ENCODE measurements around the gene OSBPL9. TPM values are rescaled to one million over a fixed set of nuclear protein-coding genes. Genes with fewer than 3 reads are reported as not detected.

OSBPL9 gene
- total and polyA plus RNA-seq, 2 donors (not counting 1 experiment from before 2014, with no cell fraction given), result 23.1 to 59.6 TPM

- Histone ChIP-seq H3K4me2 (replicated peaks; ENCODE audit: low read depth, low read length, poor library complexity, severe bottlenecking) (no peak overlapping the region), H2AFZ (ENCODE audit: insufficient read depth, low read depth, low read length, poor library complexity, severe bottlenecking) (no peak overlapping the region), H3K79me2 (ENCODE audit: control insufficient read depth, insufficient read depth, low read length) (no peaks in the 10 kb centered on the region), H3K27ac (ENCODE audit: low read length in 2 of 2) (no peak overlapping the region), H3K9me3 (ENCODE audit: control extremely low read depth in 1 of 3, control insufficient read depth in 2 of 3, insufficient read depth in 1 of 3, low read length in 2 of 3) (no peaks in the 10 kb centered on the region), H3K27me3 (replicated peaks in 1 of 4; ENCODE audit: control extremely low read depth in 1 of 4, control insufficient read depth in 3 of 4, insufficient read depth in 4 of 4, low read length in 3 of 4) (no peaks in the 10 kb centered on the region), H3K36me3 (replicated peaks in 1 of 2; ENCODE audit: control extremely low read depth in 1 of 2, control insufficient read depth in 1 of 2, extremely low read depth in 1 of 2, insufficient read depth in 2 of 2, low read length in 1 of 2) (peaks cover 18 to 91% of the 10 kb centered on the region in 2 experiments), H3K4me1 (ENCODE audit: control insufficient read depth in 2 of 2, insufficient read depth in 2 of 2, low read length in 2 of 2) (no peaks in the 10 kb centered on the region), H3K9ac (ENCODE audit: low read length) (no peak overlapping the region), H3K4me3 (ENCODE audit: control extremely low read depth in 1 of 5, extremely low read depth in 1 of 5, insufficient read depth in 1 of 5, low read depth in 2 of 5, low read length in 4 of 5) (no peak overlapping the region), H4K20me1 (ENCODE audit: control insufficient read depth, insufficient read depth, low read length, poor library complexity, severe bottlenecking) (no peaks in the 10 kb centered on the region)
- CTCF ChIA-PET, result no interaction called here
- DNase-seq, result no peak
- no peak for ATAC-seq (ENCODE audit: low read depth)
- intact Hi-C loops (cut with micrococcal nuclease), result no loop called here
- 96% methylated on average over 3 of the region's 4 CpGs for WGBS (ENCODE audit: insufficient coverage)
- no peak for TF ChIP-seq EZH2 (IDR thresholded peaks at IDR 0.05; ENCODE audit: borderline replicate concordance, insufficient read depth, low read depth, low read length, poor library complexity, severe bottlenecking)
- TF ChIP-seq CTCF (IDR thresholded peaks at IDR 0.05), result no peak
- H3K27ac Mint-ChIP-seq, result no peak overlapping the region
- no peaks in the 10 kb centered on the region for H3K27me3 Mint-ChIP-seq
- no peaks in the 10 kb centered on the region for H3K9me3 Mint-ChIP-seq (ENCODE audit: insufficient read depth)
- no peaks in the 10 kb centered on the region for H3K4me1 Mint-ChIP-seq
- H3K4me3 Mint-ChIP-seq, result no peak overlapping the region
- POLR2A ChIA-PET, result no interaction called here
Measured at GRCh38 chr1:51784997-51785421, 168.1 kb downstream of the OSBPL9 start.

- H3K9me3 ChIP-seq (ENCODE audit: control extremely low read depth in 1 of 3, control insufficient read depth in 2 of 3, insufficient read depth in 1 of 3, low read length in 2 of 3), result no peaks in the 10 kb centered on the region
- ChIA-PET POLR2A (no interaction called here), CTCF (no interaction called here)
- no CpG with 5 or more reads among the region's 2 CpGs for WGBS (ENCODE audit: insufficient coverage)
- no peaks in the 10 kb centered on the region for H3K4me1 ChIP-seq (ENCODE audit: control insufficient read depth in 2 of 2, insufficient read depth in 2 of 2, low read length in 2 of 2)
- H3K27me3 Mint-ChIP-seq, result no peaks in the 10 kb centered on the region
- no peaks in the 10 kb centered on the region for H3K9me3 Mint-ChIP-seq (ENCODE audit: insufficient read depth)
- no peak overlapping the region for H3K27ac Mint-ChIP-seq
- H3K4me2 ChIP-seq (replicated peaks; ENCODE audit: low read depth, low read length, poor library complexity, severe bottlenecking), result no peak overlapping the region
- no peaks in the 10 kb centered on the region for H3K4me1 Mint-ChIP-seq
- H3K27ac ChIP-seq (ENCODE audit: low read length in 2 of 2), result no peak overlapping the region
- no peaks in the 10 kb centered on the region for H3K27me3 ChIP-seq (replicated peaks in 1 of 4; ENCODE audit: control extremely low read depth in 1 of 4, control insufficient read depth in 3 of 4, insufficient read depth in 4 of 4, low read length in 3 of 4)
- H3K9ac ChIP-seq (ENCODE audit: low read length), result no peak overlapping the region
- ATAC-seq (ENCODE audit: low read depth) (no peak), DNase-seq (no peak)
- TF ChIP-seq EZH2 (IDR thresholded peaks at IDR 0.05; ENCODE audit: borderline replicate concordance, insufficient read depth, low read depth, low read length, poor library complexity, severe bottlenecking), result no peak
- TF ChIP-seq CTCF (IDR thresholded peaks at IDR 0.05), result no peak
- intact Hi-C loops (cut with micrococcal nuclease), result no loop called here
- no peak overlapping the region for H2AFZ ChIP-seq (ENCODE audit: insufficient read depth, low read depth, low read length, poor library complexity, severe bottlenecking)
- no peaks in the 10 kb centered on the region for H4K20me1 ChIP-seq (ENCODE audit: control insufficient read depth, insufficient read depth, low read length, poor library complexity, severe bottlenecking)
- H3K4me3 Mint-ChIP-seq, result no peak overlapping the region
- no peaks in the 10 kb centered on the region for H3K79me2 ChIP-seq (ENCODE audit: control insufficient read depth, insufficient read depth, low read length)
- H3K4me3 ChIP-seq (ENCODE audit: control extremely low read depth in 1 of 5, extremely low read depth in 1 of 5, insufficient read depth in 1 of 5, low read depth in 2 of 5, low read length in 4 of 5), result no peak overlapping the region
- peaks cover 33 to 97% of the 10 kb centered on the region in 2 experiments for H3K36me3 ChIP-seq (replicated peaks in 1 of 2; ENCODE audit: control extremely low read depth in 1 of 2, control insufficient read depth in 1 of 2, extremely low read depth in 1 of 2, insufficient read depth in 2 of 2, low read length in 1 of 2)
Measured at GRCh38 chr1:51788938-51789337, 172.0 kb downstream of the OSBPL9 start.

Data from B cell (primary cell).